Liver (tissue), 9 donors: ENCODE results near the gene MICU1. TPM values are rescaled to one million over a fixed set of nuclear protein-coding genes. Genes with fewer than 3 reads are reported as not detected.
"Not testable (repeated sequence)": the region's sequence is repeated elsewhere in the genome, so short reads cannot be mapped to it uniquely, and the experiment has no call there.

ENCODE experiments used
- DNase-seq: peaks from one replicate; pipeline ENCODE4 v3.0.0-alpha.2; 2017; ENCODE audit warnings: low spot score
- H3K27ac ChIP-seq, 2 donors: one replicate each; pipeline ENCODE4 v1.7.0; 2013; ENCODE audit warnings: inconsistent platforms in 2 of 2, low read length in 2 of 2, control low read depth in 1 of 2, low read depth in 1 of 2, mild to moderate bottlenecking in 1 of 2
- H3K27me3 ChIP-seq, 4 donors: one replicate each; pipeline versions ENCODE4 v1.6.1 to v1.7.0; 2013; ENCODE audit warnings: low read length in 3 of 4, inconsistent platforms in 1 of 4, mild to moderate bottlenecking in 1 of 4, moderate library complexity in 1 of 4; ENCODE audit not compliant: control insufficient read depth in 4 of 4, insufficient read depth in 4 of 4
- H3K36me3 ChIP-seq, 4 donors: one replicate each; pipeline versions ENCODE4 v1.6.1 to v1.7.0; 2013; ENCODE audit warnings: low read length in 3 of 4, mild to moderate bottlenecking in 3 of 4, low read depth in 1 of 4, moderate library complexity in 1 of 4; ENCODE audit not compliant: control insufficient read depth in 4 of 4, insufficient read depth in 3 of 4
- H3K4me1 ChIP-seq, 4 donors: one replicate each; pipeline versions ENCODE4 v1.6.1 to v1.7.0; 2013; ENCODE audit warnings: low read length in 3 of 4, mild to moderate bottlenecking in 3 of 4, moderate library complexity in 1 of 4; ENCODE audit not compliant: control insufficient read depth in 4 of 4, insufficient read depth in 4 of 4
- H3K4me3 ChIP-seq, 3 donors: one replicate each; pipeline versions ENCODE4 v1.6.1 to v1.7.0; 2013; ENCODE audit warnings: low read length in 3 of 3, control low read depth in 1 of 3, low read depth in 1 of 3, mild to moderate bottlenecking in 1 of 3
- H3K9ac ChIP-seq, 2 donors: one replicate each; pipeline ENCODE4 v1.7.0; 2013; ENCODE audit warnings: low read length in 2 of 2, mild to moderate bottlenecking in 2 of 2, moderate library complexity in 2 of 2, control low read depth in 1 of 2, low read depth in 1 of 2
- H3K9me3 ChIP-seq, 4 donors: one replicate each; pipeline versions ENCODE4 v1.6.1 to v1.7.0; 2013; ENCODE audit warnings: low read length in 3 of 4; ENCODE audit not compliant: control insufficient read depth in 4 of 4
- ATF3 ChIP-seq: IDR thresholded peaks from 2 replicates; pipeline ENCODE4 v1.6.1; 2016; ENCODE audit warnings: antibody characterized with exemption
- CTCF ChIP-seq: fragments of 150-350 bp; IDR thresholded peaks from 2 replicates; pipeline ENCODE4 v1.5.1; 2017; ENCODE audit warnings: improper control_type of control experiment, low read depth, low read length; ENCODE audit not compliant: missing input control
- EGR1 ChIP-seq, 2 donors: IDR thresholded peaks; 2 replicates each; pipeline ENCODE4 v1.6.1; 2016 to 2018; ENCODE audit warnings: antibody characterized with exemption in 2 of 2, low read depth in 2 of 2
- FOXA1 ChIP-seq: IDR thresholded peaks from 2 replicates; pipeline ENCODE4 v1.6.1; 2016; ENCODE audit warnings: antibody characterized with exemption
- FOXA2 ChIP-seq: IDR thresholded peaks from 2 replicates; pipeline ENCODE4 v1.6.1; 2016; ENCODE audit warnings: antibody characterized with exemption
- GABPA ChIP-seq, 2 donors: IDR thresholded peaks in 1 of 2; conservative IDR thresholded peaks in 1 of 2; 2 replicates each; pipeline ENCODE4 v1.6.1; 2016; ENCODE audit warnings: antibody characterized with exemption in 2 of 2, mild to moderate bottlenecking in 1 of 2, moderate library complexity in 1 of 2
- HNF4A ChIP-seq, 2 donors: conservative IDR thresholded peaks; 2 replicates each; pipeline ENCODE4 v1.6.1; 2016; ENCODE audit warnings: antibody characterized with exemption in 2 of 2, mild to moderate bottlenecking in 2 of 2
- HNF4G ChIP-seq: IDR thresholded peaks from 2 replicates; pipeline ENCODE4 v1.6.1; 2016; ENCODE audit warnings: antibody characterized with exemption
- JUND ChIP-seq, 2 donors: IDR thresholded peaks; 2 replicates each; pipeline ENCODE4 v1.6.1; 2016; ENCODE audit warnings: antibody characterized with exemption in 2 of 2
- MAX ChIP-seq: IDR thresholded peaks from 2 replicates; pipeline ENCODE4 v1.6.1; 2016; ENCODE audit warnings: antibody characterized with exemption
- NR2F2 ChIP-seq: IDR thresholded peaks from 2 replicates; pipeline ENCODE4 v1.6.1; 2016; ENCODE audit warnings: antibody characterized with exemption
- RAD21 ChIP-seq, 2 donors: IDR thresholded peaks; 2 replicates each; pipeline ENCODE4 v1.6.1; 2016; ENCODE audit warnings: antibody characterized with exemption in 2 of 2, mild to moderate bottlenecking in 2 of 2
- REST ChIP-seq: IDR thresholded peaks from 2 replicates; pipeline ENCODE4 v1.6.1; 2016; ENCODE audit warnings: antibody characterized with exemption, mild to moderate bottlenecking
- RXRA ChIP-seq, 2 donors: IDR thresholded peaks; 2 replicates each; pipeline ENCODE4 v1.6.1; 2017 to 2018; ENCODE audit warnings: antibody characterized with exemption in 2 of 2, mild to moderate bottlenecking in 1 of 2
- SP1 ChIP-seq: IDR thresholded peaks from 2 replicates; pipeline ENCODE4 v1.6.1; 2018; ENCODE audit warnings: antibody characterized with exemption, mild to moderate bottlenecking
- TAF1 ChIP-seq: conservative IDR thresholded peaks from 2 replicates; pipeline ENCODE4 v1.6.1; 2016; ENCODE audit warnings: antibody characterized with exemption, mild to moderate bottlenecking
- YY1 ChIP-seq: IDR thresholded peaks from 2 replicates; pipeline ENCODE4 v1.6.1; 2016; ENCODE audit warnings: antibody characterized with exemption, mild to moderate bottlenecking
- ZBTB33 ChIP-seq: IDR thresholded peaks from 2 replicates; pipeline ENCODE4 v1.6.1; 2016; ENCODE audit warnings: antibody characterized with exemption
- WGBS: extraction: QIAGEN DNeasy Blood & Tissue Kit; methylation state at CpG from one replicate; pipeline ENCODE4 v1.1.7; 2013; 5-methylcytosine and 5-hydroxymethylcytosine counted together
- polyA plus RNA-seq, 2 donors: library from polyadenylated mRNA; stranded (reverse) in 1 of 2; unstranded in 1 of 2; fragments of 200-250 nt in 1 of 2; fragments of >200 nt in 1 of 2; fragmentation: Nextera tagmentation in 1 of 2; extraction: Ambion mirVana in 1 of 2; gene quantifications; one replicate each; pipeline versions ENCODE4 v1.2.1 to v1.2.3, GENCODE V29; 2013 to 2015
- total RNA-seq, 2 donors: library from RNA; depleted of rRNA; stranded (reverse); fragments of >200 nt; gene quantifications; one replicate each; pipeline ENCODE4 v1.2.3, GENCODE V29; 2014
- donor health status: healthy.
- donor health status: healthy.
- donor health status: healthy.
- donor health status: healthy.
- donor health status: healthy.

Gene MICU1
- total and polyA plus RNA-seq, 4 donors: 26.4 to 47.4 (median 32.1) TPM

- TF ChIP-seq FOXA2 (no peak), CTCF (no peak), YY1 (no peak), JUND (IDR thresholded peaks at IDR 0.05) (no peak), REST (no peak), MAX (no peak), TAF1 (no peak), RAD21 (IDR thresholded peaks at IDR 0.05) (no peak), GABPA (IDR thresholded peaks at IDR 0.05 in 1 of 2, conservative IDR thresholded peaks at IDR 0.05 in 1 of 2) (no peak), FOXA1 (no peak), EGR1 (IDR thresholded peaks at IDR 0.05; ENCODE audit: low read depth in 2 of 2) (no peak), HNF4A (conservative IDR thresholded peaks at IDR 0.05) (no peak), HNF4G (no peak), ZBTB33 (no peak), NR2F2 (no peak), SP1 (no peak), RXRA (IDR thresholded peaks at IDR 0.05) (no peak), ATF3 (no peak)
- DNase-seq: no peak
- Histone ChIP-seq H3K27me3 (no peaks in the 10 kb centered on the region), H3K9me3 (peaks cover 0 to 2% (median 0%) of the 10 kb centered on the region in 4 donors), H3K4me3 (no peak overlapping the region), H3K27ac (no peak overlapping the region), H3K36me3 (peaks cover 0 to 5% (median 4%) of the 10 kb centered on the region in 4 donors), H3K4me1 (peaks cover 0 to 14% (median 4%) of the 10 kb centered on the region in 4 donors), H3K9ac (no peak overlapping the region)
- WGBS: 100% methylated on average over 1 of the region's 1 CpG
Measured at GRCh38 chr10:72545546-72545945, 80.3 kb downstream of the MICU1 start.

- not testable (repeated sequence) for H3K9ac ChIP-seq, H3K27me3 ChIP-seq, H3K9me3 ChIP-seq, H3K27ac ChIP-seq, H3K36me3 ChIP-seq, DNase-seq, H3K4me3 ChIP-seq
- peaks cover 0 to 16% (median 4%) of the 10 kb centered on the region in 4 donors for H3K4me1 ChIP-seq
- WGBS: 92% methylated on average over 6 of the region's 6 CpGs
Measured at GRCh38 chr10:72543855-72544254, 82.0 kb downstream of the MICU1 start.
